ENCODE data around the gene CADM2.

DNA sequence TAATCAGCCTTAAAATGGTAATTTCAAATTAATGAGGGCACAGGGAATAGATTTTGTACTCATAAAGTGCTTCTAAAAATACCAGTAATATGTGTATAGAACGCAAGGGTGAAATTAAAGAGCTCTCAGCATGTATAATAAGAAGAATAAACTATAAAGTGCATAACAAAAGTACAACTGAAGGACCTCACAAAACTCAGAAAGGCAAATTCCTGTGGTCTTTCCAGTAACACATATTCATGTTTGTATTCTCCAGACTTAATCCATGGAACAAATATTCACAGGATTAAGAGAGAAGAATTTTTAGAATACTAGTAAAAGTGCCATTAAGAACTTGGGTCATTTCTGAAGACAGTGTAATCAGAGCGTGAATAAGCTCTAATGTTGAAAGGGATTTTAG lies 646.3 kb downstream of the CADM2 start:
- TF ChIP-seq POLR2A (IDR thresholded peaks at IDR 0.05) = no peak
- TF ChIP-seq, protein P1, sequence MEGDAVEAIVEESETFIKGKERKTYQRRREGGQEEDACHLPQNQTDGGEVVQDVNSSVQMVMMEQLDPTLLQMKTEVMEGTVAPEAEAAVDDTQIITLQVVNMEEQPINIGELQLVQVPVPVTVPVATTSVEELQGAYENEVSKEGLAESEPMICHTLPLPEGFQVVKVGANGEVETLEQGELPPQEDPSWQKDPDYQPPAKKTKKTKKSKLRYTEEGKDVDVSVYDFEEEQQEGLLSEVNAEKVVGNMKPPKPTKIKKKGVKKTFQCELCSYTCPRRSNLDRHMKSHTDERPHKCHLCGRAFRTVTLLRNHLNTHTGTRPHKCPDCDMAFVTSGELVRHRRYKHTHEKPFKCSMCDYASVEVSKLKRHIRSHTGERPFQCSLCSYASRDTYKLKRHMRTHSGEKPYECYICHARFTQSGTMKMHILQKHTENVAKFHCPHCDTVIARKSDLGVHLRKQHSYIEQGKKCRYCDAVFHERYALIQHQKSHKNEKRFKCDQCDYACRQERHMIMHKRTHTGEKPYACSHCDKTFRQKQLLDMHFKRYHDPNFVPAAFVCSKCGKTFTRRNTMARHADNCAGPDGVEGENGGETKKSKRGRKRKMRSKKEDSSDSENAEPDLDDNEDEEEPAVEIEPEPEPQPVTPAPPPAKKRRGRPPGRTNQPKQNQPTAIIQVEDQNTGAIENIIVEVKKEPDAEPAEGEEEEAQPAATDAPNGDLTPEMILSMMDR (IDR thresholded peaks at IDR 0.05) = no peak
